Measurements from ENCODE around the gene INSYN2B. TPM values are rescaled to one million over a fixed set of nuclear protein-coding genes. Genes with fewer than 3 reads are reported as not detected.

The INSYN2B gene
- total and polyA plus RNA-seq, 2 of the 4 experiments (the other 2 are of a cell fraction) = 9.1 to 33.5 TPM

GRCh38 chr5:169921384-169921783 is 58.9 kb downstream of the INSYN2B start:
- H3K18ac ChIP-seq (ENCODE audit: low read depth, low read length) = no peak overlapping the region
- no peak overlapping the region for H2BK20ac ChIP-seq (ENCODE audit: low read depth, low read length)
- no peak overlapping the region for H2BK5ac ChIP-seq (ENCODE audit: low read depth, low read length, poor library complexity, severe bottlenecking)
- H3K4me3 ChIP-seq (ENCODE audit: insufficient read depth, low read depth, low read length) = no peak overlapping the region
- intact Hi-C loops (cut with micrococcal nuclease) (no loop called here), dilution Hi-C loops (cut with HindIII; ENCODE audit: low sequenced_read_pairs, unreplicated experiment) (no loop called here), in situ Hi-C loops (cut with MboI; ENCODE audit: low sequenced_read_pairs) (no loop called here)
- H2AFZ ChIP-seq (replicated peaks; ENCODE audit: low read length, poor library complexity) = no peak overlapping the region
- no peak overlapping the region for H3K27ac ChIP-seq (ENCODE audit: insufficient read depth, low read length)
- H3K9me3 ChIP-seq (ENCODE audit: control insufficient read depth, insufficient read depth, low read length) = no peaks in the 10 kb centered on the region
- H3K23ac ChIP-seq (ENCODE audit: low read depth, low read length) = no peak overlapping the region
- peaks cover 2% of the 10 kb centered on the region; the same call in 1 of the 2 replicates for H3K9me1 ChIP-seq (ENCODE audit: insufficient read depth, low read length)
- H3K79me1 ChIP-seq (ENCODE audit: low read depth in 1 of 2, low read length in 2 of 2) = peaks cover 3 to 13% of the 10 kb centered on the region in 2 experiments; a peak in 3 of 4 replicates
- peak; percentile 59 for ATAC-seq (ENCODE audit: low read depth)
- H4K8ac ChIP-seq (ENCODE audit: low read depth in 2 of 2, low read length in 2 of 2) = no peak overlapping the region
- H4K20me1 ChIP-seq (ENCODE audit: insufficient read depth, low read length) = no peaks in the 10 kb centered on the region
- BruUV-seq (replicated peaks) = no TSS peak
- no peak overlapping the region for H2BK15ac ChIP-seq (ENCODE audit: low read depth, low read length)
- H3K9ac ChIP-seq (ENCODE audit: low read depth, low read length) = no peak overlapping the region
- no peak overlapping the region for H3K56ac ChIP-seq (ENCODE audit: extremely low read depth, insufficient read depth, low read length)
- CTCF ChIA-PET = interaction anchor here (2.6 kb wide), 1 partner anchor 59 kb away, joined by 8 read pairs; the partner anchor contains the start of gene INSYN2B
- WGBS, 2 experiments (ENCODE audit: extremely low coverage in 2 of 2, insufficient read length in 1 of 2) = no CpG with 5 or more reads among the region's 3 CpGs
- H3K4ac ChIP-seq (ENCODE audit: low read depth, low read length) = no peak overlapping the region
- H3K4me2 ChIP-seq (ENCODE audit: low read depth, low read length) = no peak overlapping the region
- H2BK120ac ChIP-seq (ENCODE audit: low read depth, low read length) = no peak overlapping the region
- TF ChIP-seq CTCF (conservative IDR thresholded peaks at IDR 0.05; ENCODE audit: low read depth, low read length) (no peak), RFX5 (IDR thresholded peaks at IDR 0.05; ENCODE audit: low read depth, low read length) (no peak), BHLHE40 (IDR thresholded peaks at IDR 0.05; ENCODE audit: low read depth, low read length) (no peak), RCOR1 (IDR thresholded peaks at IDR 0.05; ENCODE audit: insufficient replicate concordance, low read length) (no peak), CEBPB (IDR thresholded peaks at IDR 0.05; ENCODE audit: low read depth, low read length) (no peak), USF2 (IDR thresholded peaks at IDR 0.05; ENCODE audit: low read depth, low read length) (no peak)
- no peak overlapping the region for H4K91ac ChIP-seq (ENCODE audit: insufficient read depth, low read depth, low read length)
- POLR2A ChIA-PET (ENCODE audit: unreplicated experiment) = no interaction called here
- no peak for DNase-seq
- no peak overlapping the region for H2AK9ac ChIP-seq (replicated peaks; ENCODE audit: low read depth, low read length, poor library complexity)
- no peak overlapping the region for H3K14ac ChIP-seq (replicated peaks; ENCODE audit: low read depth, low read length)
- no peaks in the 10 kb centered on the region for H3K36me3 ChIP-seq (ENCODE audit: control insufficient read depth, insufficient read depth, low read length)
- H4K5ac ChIP-seq (ENCODE audit: low read depth, low read length) = no peak overlapping the region
- no peaks in the 10 kb centered on the region for H3K27me3 ChIP-seq (ENCODE audit: control insufficient read depth, insufficient read depth, low read length)
- H3K4me1 ChIP-seq (ENCODE audit: control insufficient read depth, insufficient read depth, low read length) = peaks cover 9% of the 10 kb centered on the region
- H2AK5ac ChIP-seq (ENCODE audit: low read depth, low read length) = no peak overlapping the region
